Measurements from ENCODE around the gene FAM3D.

The FAM3D gene

GRCh38 chr3:58639842-58640241, 26.7 kb downstream of the FAM3D start:
- H3K4me3 ChIP-seq (ENCODE audit: low read depth, low read length): no peak overlapping the region
- TF ChIP-seq CTCF (IDR thresholded peaks at IDR 0.05; ENCODE audit: low read depth, low read length): no peak

GRCh38 chr3:58639001-58639400, 27.6 kb downstream of the FAM3D start:
- no peak for TF ChIP-seq CTCF (IDR thresholded peaks at IDR 0.05; ENCODE audit: low read depth, low read length)
- H3K4me3 ChIP-seq (ENCODE audit: low read depth, low read length): no peak overlapping the region

- no peak overlapping the region for H3K4me3 ChIP-seq (ENCODE audit: low read depth, low read length)
- TF ChIP-seq CTCF (IDR thresholded peaks at IDR 0.05; ENCODE audit: low read depth, low read length): no peak
Measured at GRCh38 chr3:58638591-58638990, 28.0 kb downstream of the FAM3D start.

- H3K4me3 ChIP-seq (ENCODE audit: low read depth, low read length): no peak overlapping the region
- no peak for TF ChIP-seq CTCF (IDR thresholded peaks at IDR 0.05; ENCODE audit: low read depth, low read length)
Measured at GRCh38 chr3:58637509-58637908, 29.1 kb downstream of the FAM3D start.

- no peak for TF ChIP-seq CTCF (IDR thresholded peaks at IDR 0.05; ENCODE audit: low read depth, low read length)
- H3K4me3 ChIP-seq (ENCODE audit: low read depth, low read length): no peak overlapping the region
Measured at GRCh38 chr3:58635371-58636285, 30.9 kb downstream of the FAM3D start.

- no peak overlapping the region for H3K4me3 ChIP-seq (ENCODE audit: low read depth, low read length)
- no peak for TF ChIP-seq CTCF (IDR thresholded peaks at IDR 0.05; ENCODE audit: low read depth, low read length)
Measured at GRCh38 chr3:58633157-58633865, 33.3 kb downstream of the FAM3D start.

GRCh38 chr3:58631742-58632141, 34.8 kb downstream of the FAM3D start:
- no peak overlapping the region for H3K4me3 ChIP-seq (ENCODE audit: low read depth, low read length)
- TF ChIP-seq CTCF (IDR thresholded peaks at IDR 0.05; ENCODE audit: low read depth, low read length): no peak
